B cell (primary cell): Measurements from ENCODE around the gene HEXD. TPM values are rescaled to one million over a fixed set of nuclear protein-coding genes. Genes with fewer than 3 reads are reported as not detected.

Experiments used
- ATAC-seq: fragments of 200-7000 bp; cut with Tn5 transposase; one replicate; pipeline ENCODE4 v1.10.0; 2021; ENCODE audit warnings: low read depth, mild to moderate bottlenecking, moderate number of reproducible peaks, moderate library complexity
- CTCF ChIA-PET: fragments of 350-600 bp; sonication (Branson Sonifier 250); formaldehyde crosslinking; loops from one replicate; lab custom pipeline; 2021; ENCODE audit warnings: antibody characterized with exemption, inconsistent platforms; lab: Charles Lee
- POLR2A ChIA-PET: fragments of 350-600 bp; sonication (Branson Sonifier 250); formaldehyde crosslinking; loops from one replicate; lab custom pipeline; 2021; ENCODE audit warnings: antibody characterized with exemption; lab: Charles Lee
- DNase-seq: peaks from one replicate; pipeline ENCODE4 v3.0.0; 2013
- H2AFZ ChIP-seq: 2 replicates; pipeline ENCODE4 v1.6.1; 2012; ENCODE audit warnings: mild to moderate bottlenecking, low read depth, low read length; ENCODE audit not compliant: insufficient read depth, poor library complexity, severe bottlenecking
- H3K27ac ChIP-seq, 2 donors: 1 replicate in 1 of 2; 2 replicates in 1 of 2; pipeline ENCODE4 v1.5.1; 2012 to 2013; ENCODE audit warnings: low read length in 2 of 2, mild to moderate bottlenecking in 2 of 2, moderate library complexity in 1 of 2
- H3K27me3 ChIP-seq, 4 experiments: fragments of 200-600 bp in 1 of 4; sonication (generic) in 1 of 4; replicated peaks in 1 of 4; 1 replicate in 2 of 4; 2 replicates in 2 of 4; pipeline versions ENCODE4 v1.6.1 to v1.7.0; 2013 to 2016; ENCODE audit warnings: low read length in 3 of 4, mild to moderate bottlenecking in 2 of 4, mixed read lengths in 1 of 4, moderate library complexity in 1 of 4; ENCODE audit not compliant: insufficient read depth in 4 of 4, control insufficient read depth in 3 of 4; ENCODE audit errors: control extremely low read depth in 1 of 4
- H3K36me3 ChIP-seq, 2 experiments: replicated peaks in 1 of 2; 1 replicate in 1 of 2; 2 replicates in 1 of 2; pipeline versions ENCODE4 v1.6.1 to v1.7.1; 2013; ENCODE audit warnings: low read length in 1 of 2; ENCODE audit not compliant: insufficient read depth in 2 of 2, control insufficient read depth in 1 of 2; ENCODE audit errors: control extremely low read depth in 1 of 2, extremely low read depth in 1 of 2
- H3K4me1 ChIP-seq, 2 donors: fragments of 200-600 bp in 1 of 2; sonication (generic) in 1 of 2; 1 replicate in 1 of 2; 2 replicates in 1 of 2; pipeline versions ENCODE4 v1.5.1 to v1.6.1; 2013 to 2017; ENCODE audit warnings: low read length in 2 of 2; ENCODE audit not compliant: control insufficient read depth in 2 of 2, insufficient read depth in 2 of 2
- H3K4me2 ChIP-seq: replicated peaks from 2 replicates; pipeline ENCODE3; 2012; ENCODE audit warnings: mild to moderate bottlenecking, low read depth, low read length; ENCODE audit not compliant: poor library complexity, severe bottlenecking
- H3K4me3 ChIP-seq, 5 experiments: fragments of 200-600 bp in 1 of 5; sonication (generic) in 1 of 5; 1 replicate in 3 of 5; 2 replicates in 2 of 5; pipeline versions ENCODE4 v1.5.1 to v1.7.0; 2011 to 2016; ENCODE audit warnings: low read length in 4 of 5, mild to moderate bottlenecking in 4 of 5, low read depth in 2 of 5, control low read depth in 1 of 5, moderate library complexity in 1 of 5; ENCODE audit not compliant: insufficient read depth in 1 of 5; ENCODE audit errors: control extremely low read depth in 1 of 5, extremely low read depth in 1 of 5
- H3K79me2 ChIP-seq: fragments of 200-600 bp; sonication (generic); one replicate; pipeline ENCODE4 v1.6.0; 2016; ENCODE audit warnings: low read length; ENCODE audit not compliant: control insufficient read depth, insufficient read depth
- H3K9ac ChIP-seq: fragments of 200-600 bp; sonication (generic); 2 replicates; pipeline ENCODE4 v1.6.1; 2017; ENCODE audit warnings: mild to moderate bottlenecking, low read length, moderate library complexity
- H3K9me3 ChIP-seq, 3 donors: one replicate each; pipeline versions ENCODE4 v1.6.1 to v1.7.1; 2013; ENCODE audit warnings: low read length in 2 of 3; ENCODE audit not compliant: control insufficient read depth in 2 of 3, insufficient read depth in 1 of 3; ENCODE audit errors: control extremely low read depth in 1 of 3
- H4K20me1 ChIP-seq: 2 replicates; pipeline ENCODE4 v1.6.0; 2012; ENCODE audit warnings: mild to moderate bottlenecking, low read length; ENCODE audit not compliant: insufficient read depth, control insufficient read depth, poor library complexity, severe bottlenecking
- H3K27ac Mint-ChIP-seq: one replicate; pipeline ENCODE4 v1.8.0; 2021; ENCODE audit warnings: mixed read lengths
- H3K27me3 Mint-ChIP-seq: one replicate; pipeline ENCODE4 v1.8.0; 2021; ENCODE audit warnings: mixed read lengths
- H3K4me1 Mint-ChIP-seq: one replicate; pipeline ENCODE4 v1.8.0; 2021; ENCODE audit warnings: mixed read lengths
- H3K4me3 Mint-ChIP-seq: one replicate; pipeline ENCODE4 v1.8.0; 2021; ENCODE audit warnings: mixed read lengths
- H3K9me3 Mint-ChIP-seq: one replicate; pipeline ENCODE4 v1.8.0; 2022; ENCODE audit warnings: mixed read lengths; ENCODE audit not compliant: insufficient read depth
- CTCF ChIP-seq: fragments of 200-600 bp; IDR thresholded peaks from one replicate; pipeline ENCODE4 v1.8.0; 2022; ENCODE audit warnings: antibody characterized with exemption, mild to moderate bottlenecking
- EZH2 ChIP-seq: IDR thresholded peaks from 2 replicates; pipeline ENCODE4 v1.6.1; 2012; ENCODE audit warnings: borderline replicate concordance, low read depth, mild to moderate bottlenecking, moderate library complexity, low read length; ENCODE audit not compliant: insufficient read depth, poor library complexity, severe bottlenecking
- WGBS: methylation state at CpG from one replicate; pipeline ENCODE4 v1.1.5; 2013; ENCODE audit warnings: missing lambda C conversion rate; ENCODE audit not compliant: insufficient coverage; 5-methylcytosine and 5-hydroxymethylcytosine counted together
- intact Hi-C: fragments of 100-400 bp; cut with micrococcal nuclease; formaldehyde crosslinking; loops from one replicate; pipeline ENCODE4 v1.10.0; 2022
- polyA plus RNA-seq: library from polyadenylated mRNA; depleted of rRNA; stranded (reverse); fragments of >200 nt; gene quantifications from 2 replicates; pipeline ENCODE4 v1.2.3, GENCODE V29; 2012
- total RNA-seq, 2 donors: library from RNA; stranded (reverse); fragments of 120-200 nt in 1 of 2; gene quantifications; 1 replicate in 1 of 2; 2 replicates in 1 of 2; pipeline versions ENCODE4 v1.2.3 to v1.2.4, GENCODE V29; 2013 to 2022

The HEXD gene
- total and polyA plus RNA-seq, 2 donors (not counting 1 experiment from before 2014, with no cell fraction given): 128 to 317 TPM

DNA sequence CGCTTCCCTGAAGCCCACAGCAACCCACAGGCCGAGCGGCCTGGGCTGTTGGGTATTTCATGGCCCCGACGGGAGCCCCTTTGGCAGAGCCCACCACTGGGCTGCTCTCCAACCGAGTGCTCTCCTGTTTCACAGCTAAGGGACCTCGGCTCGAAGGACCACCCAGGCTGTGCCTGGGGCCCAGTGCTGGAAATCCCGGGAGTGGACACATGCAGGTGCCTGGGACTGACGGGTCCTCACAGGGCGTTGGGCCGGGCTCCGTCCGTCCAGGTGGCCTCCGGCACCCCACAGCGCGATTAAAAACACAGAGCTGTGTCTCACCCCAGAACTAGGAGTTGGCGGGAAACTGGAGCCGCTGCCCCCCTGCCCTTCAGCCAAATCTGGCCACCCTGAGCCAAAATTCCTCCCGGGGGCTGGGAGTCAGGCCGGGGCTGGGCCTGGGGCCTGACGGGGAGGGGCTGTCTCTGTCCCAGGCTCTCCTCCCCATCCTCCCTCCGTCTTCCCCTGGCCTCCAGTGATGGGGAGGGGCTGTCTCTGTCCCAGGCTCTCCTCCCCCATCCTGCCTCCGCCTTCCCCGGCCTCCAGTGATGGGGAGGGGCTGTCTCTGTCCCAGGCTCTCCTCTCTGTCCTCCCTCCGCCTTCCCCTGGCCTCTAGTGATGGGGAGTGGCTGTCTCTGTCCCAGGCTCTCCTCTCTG is 32.4 kb upstream of the HEXD start:
- 63% methylated on average over 18 of the region's 26 CpGs for WGBS
- CTCF ChIA-PET: no interaction called here
- no peaks in the 10 kb centered on the region for H3K9me3 Mint-ChIP-seq

More for the DNA sequence above, 32.4 kb upstream of the HEXD start:
- Histone ChIP-seq H3K4me1 (no peaks in the 10 kb centered on the region), H3K9ac (no peak overlapping the region), H2AFZ (no peak overlapping the region), H3K9me3 (no peaks in the 10 kb centered on the region), H3K4me2 (no peak overlapping the region), H3K79me2 (no peaks in the 10 kb centered on the region), H3K36me3 (no peaks in the 10 kb centered on the region), H3K27me3 (peaks cover 0 to 36% (median 4%) of the 10 kb centered on the region in 4 experiments), H3K27ac (no peak overlapping the region), H4K20me1 (no peaks in the 10 kb centered on the region), H3K4me3 (no peak overlapping the region)
- Mint-ChIP-seq H3K4me1 (peaks cover 2% of the 10 kb centered on the region), H3K4me3 (no peak overlapping the region), H3K27me3 (peaks cover 9% of the 10 kb centered on the region), H3K27ac (no peak overlapping the region)
- POLR2A ChIA-PET: no interaction called here
- DNase-seq (no peak), ATAC-seq (no peak)
- intact Hi-C loops: no loop called here
- no peak for TF ChIP-seq CTCF
- TF ChIP-seq EZH2: no peak
